GM19239 (cell line): Measurements from ENCODE around the gene RPS6KA5.
A peak's percentile ranks its signal among the peaks of the same experiment; 100 is the strongest.

Source experiments
- DNase-seq: peaks from one replicate; pipeline ENCODE4 v3.0.0; 2011; ENCODE audit warnings: low spot score; ENCODE audit not compliant: insufficient read length
- FAIRE-seq: peaks from 2 replicates; lab custom pipeline; 2011; peaks lifted over from hg19 to GRCh38; lab: Jason Lieb, UNC

RPS6KA5 gene

DNA sequence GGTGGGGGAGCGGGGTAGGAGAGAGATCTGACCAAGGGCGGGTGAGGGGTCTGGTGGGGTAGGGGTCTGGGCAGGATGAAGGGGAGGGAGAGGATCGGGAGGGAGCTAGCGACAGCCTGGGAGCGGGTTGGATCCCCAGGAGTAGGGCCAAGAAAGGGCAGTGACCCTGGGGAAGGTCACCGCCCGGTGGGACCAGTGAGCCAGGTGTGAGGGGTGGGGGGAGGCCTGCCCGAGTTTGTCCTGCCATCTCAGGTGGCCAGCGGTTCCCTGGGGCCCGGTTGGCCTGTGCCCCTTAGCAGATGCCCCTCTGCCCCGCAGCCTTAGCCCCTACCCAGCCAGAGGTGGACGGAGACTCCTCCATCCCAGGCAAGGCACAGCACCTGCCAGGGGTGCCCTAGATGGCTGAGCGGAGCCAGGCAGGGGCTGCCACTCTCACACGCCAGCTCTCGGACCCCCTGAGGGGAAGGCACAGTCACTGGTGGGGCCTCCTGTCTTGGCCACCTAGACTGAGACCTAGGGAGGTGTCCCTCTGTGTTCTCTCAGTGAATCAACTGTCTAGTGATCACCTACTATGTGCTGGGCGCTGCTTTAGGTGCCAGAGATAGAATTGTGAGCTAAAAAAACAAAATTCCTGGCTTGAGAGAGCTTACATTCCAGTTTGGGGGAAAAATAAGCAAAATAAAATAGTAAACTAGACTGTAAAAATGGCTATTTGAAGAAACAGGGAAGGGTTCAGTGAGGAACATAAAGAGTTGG, 243.6 kb downstream of the RPS6KA5 start:
- FAIRE-seq: no peak

GRCh38 chr14:90815822-90816662, 244.4 kb downstream of the RPS6KA5 start, which contains the start of gene TTC7B:
TTC7B (minus strand) TSS chr14:90816430; CDS start chr14:90816295, 135 bp downstream.
- DNase-seq (peak; percentile 90), FAIRE-seq (no peak)

More for the DNA sequence above, 243.6 kb downstream of the RPS6KA5 start:
- DNase-seq: no peak

DNA sequence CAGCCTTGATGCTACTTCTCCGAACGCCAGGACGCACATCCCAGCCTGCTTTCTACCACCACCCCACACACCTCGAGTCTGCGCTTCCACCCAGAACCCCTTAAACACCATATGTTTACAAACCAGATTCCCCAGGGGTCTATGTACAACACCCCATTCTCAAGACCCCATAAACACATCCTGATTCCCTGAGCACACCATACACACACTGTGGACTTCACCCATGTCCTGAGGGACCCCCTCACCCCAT, 244.9 kb downstream of the RPS6KA5 start:
- FAIRE-seq (no peak), DNase-seq (no peak)

DNA sequence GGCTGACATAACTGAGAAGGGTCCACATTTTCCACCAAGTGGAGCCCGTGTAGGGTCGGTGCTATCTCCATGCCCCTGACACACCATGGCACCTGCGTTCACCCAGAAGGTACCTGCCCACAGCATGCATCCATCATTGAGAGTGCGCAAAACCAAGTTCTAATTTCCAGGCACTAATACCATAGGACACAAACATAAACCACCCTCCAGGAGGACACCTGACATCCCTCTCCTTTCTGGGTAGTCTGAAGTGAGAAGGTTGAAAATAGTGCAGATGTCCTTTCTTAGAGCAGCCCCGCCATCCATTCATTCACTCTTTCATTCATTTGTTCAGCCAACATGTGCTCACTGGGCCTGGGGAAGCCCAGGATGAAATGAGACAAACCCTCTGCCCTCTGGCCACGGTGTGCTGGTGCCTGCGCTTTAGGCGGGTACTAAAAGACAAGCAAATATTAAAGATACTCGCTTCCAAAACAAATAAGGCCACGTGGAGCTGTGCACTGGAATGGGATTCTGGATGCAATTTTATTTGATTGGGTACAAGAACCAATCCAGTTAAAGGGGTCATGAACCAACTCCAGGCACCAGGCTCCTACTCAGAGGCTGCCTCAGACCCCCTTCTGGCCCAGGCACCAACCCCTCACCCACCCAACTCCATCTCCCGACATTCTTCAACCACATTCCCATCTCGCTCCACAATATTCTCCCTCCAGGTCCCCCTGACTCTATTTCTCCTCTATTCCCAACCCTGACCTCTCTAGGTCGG, 245.5 kb downstream of the RPS6KA5 start:
- DNase-seq (no peak), FAIRE-seq (no peak)

DNA sequence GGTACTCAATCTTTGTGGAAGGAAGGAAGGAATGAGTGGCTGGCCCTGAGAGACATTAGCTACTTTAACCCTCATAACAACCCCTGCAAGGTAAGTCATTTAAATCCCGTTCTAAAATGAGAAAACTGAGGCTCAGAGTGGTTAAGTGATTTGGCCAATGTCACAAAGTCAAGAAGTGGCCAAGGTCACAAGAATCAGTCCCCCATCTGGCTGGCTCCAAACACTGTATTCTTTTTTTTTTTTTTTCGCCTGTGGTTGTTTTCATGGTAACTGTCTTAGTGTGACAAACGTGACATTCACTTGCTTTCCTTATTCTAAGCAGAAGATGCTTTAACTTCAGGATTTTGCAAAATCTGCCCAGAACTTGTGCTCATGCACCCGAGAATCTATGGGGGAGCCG, 247.0 kb downstream of the RPS6KA5 start:
- no peak for FAIRE-seq

DNA sequence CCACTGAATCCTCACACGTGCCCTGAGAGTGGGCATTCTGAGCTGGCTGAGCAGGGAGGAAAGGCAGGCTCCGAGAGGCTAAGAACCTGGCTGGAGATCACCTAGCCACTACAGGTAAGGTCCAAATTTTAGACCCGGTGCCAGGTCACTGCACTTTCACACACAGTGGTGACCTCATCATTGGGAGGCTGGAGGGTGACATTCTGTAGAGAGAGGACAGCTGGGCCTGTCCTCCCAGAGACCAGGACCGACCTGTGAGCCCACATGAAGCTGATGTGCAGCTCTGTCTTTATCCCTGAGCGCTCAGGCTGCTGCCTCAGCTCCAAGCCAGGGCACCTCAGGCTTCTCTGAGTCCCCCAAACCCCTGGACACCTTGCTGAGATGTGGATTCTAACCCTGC, 248.3 kb downstream of the RPS6KA5 start:
- no peak for FAIRE-seq
- DNase-seq: no peak

More for the DNA sequence above, 247.0 kb downstream of the RPS6KA5 start:
- DNase-seq: no peak

GRCh38 chr14:90811641-90812040, 248.8 kb downstream of the RPS6KA5 start:
- no peak for FAIRE-seq

DNA sequence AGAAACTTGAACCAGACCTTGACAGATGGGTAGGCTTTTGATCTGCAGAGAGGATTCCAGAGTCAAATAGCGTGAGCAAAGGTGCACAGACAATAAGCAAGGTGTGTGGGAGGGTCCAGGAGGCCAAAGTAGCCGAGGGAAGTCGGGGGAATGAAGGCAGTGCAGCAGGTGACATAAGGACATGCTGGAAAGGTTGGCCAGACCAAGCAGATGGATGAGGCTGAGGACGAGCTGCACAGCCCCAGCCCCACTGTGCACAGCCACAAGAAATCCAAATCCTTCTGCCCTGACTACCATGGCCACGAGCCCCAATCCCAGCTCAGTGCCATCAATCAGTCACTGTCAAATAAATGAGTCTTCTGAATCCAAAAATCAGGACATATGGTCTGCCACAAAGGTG, 249.6 kb downstream of the RPS6KA5 start:
- DNase-seq: no peak
- no peak for FAIRE-seq

More at GRCh38 chr14:90811641-90812040, 248.8 kb downstream of the RPS6KA5 start:
- DNase-seq: no peak

- FAIRE-seq (no peak), DNase-seq (no peak)
Observed at GRCh38 chr14:90809530-90810312, 250.7 kb downstream of the RPS6KA5 start.

GRCh38 chr14:90808759-90809529, 251.5 kb downstream of the RPS6KA5 start:
- no peak for FAIRE-seq
- DNase-seq: no peak

DNA sequence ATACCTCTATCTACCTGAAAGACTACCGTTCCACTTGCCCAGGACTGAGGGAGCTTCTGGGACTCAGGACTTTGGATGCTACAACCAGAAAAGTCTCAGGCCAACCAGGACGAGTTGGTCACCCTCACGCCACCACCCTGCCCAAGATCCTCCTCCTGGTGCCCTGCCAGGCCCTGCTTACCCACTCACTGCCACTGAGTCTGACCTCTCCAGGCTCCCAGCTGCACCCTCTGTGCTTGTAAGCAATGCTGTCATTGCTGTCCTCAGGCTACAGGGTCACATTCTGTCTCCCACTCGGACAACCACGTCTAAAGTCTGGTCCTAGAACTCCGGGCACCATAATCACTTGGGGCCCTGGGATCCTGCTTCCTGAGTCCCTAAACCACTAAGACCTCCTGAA, 253.4 kb downstream of the RPS6KA5 start:
- no peak for FAIRE-seq
- DNase-seq: no peak

- no peak for FAIRE-seq
- DNase-seq: no peak
Observed at GRCh38 chr14:90805662-90806540, 254.5 kb downstream of the RPS6KA5 start.

GRCh38 chr14:90805084-90805391, 255.4 kb downstream of the RPS6KA5 start:
- FAIRE-seq (no peak), DNase-seq (no peak)

DNA sequence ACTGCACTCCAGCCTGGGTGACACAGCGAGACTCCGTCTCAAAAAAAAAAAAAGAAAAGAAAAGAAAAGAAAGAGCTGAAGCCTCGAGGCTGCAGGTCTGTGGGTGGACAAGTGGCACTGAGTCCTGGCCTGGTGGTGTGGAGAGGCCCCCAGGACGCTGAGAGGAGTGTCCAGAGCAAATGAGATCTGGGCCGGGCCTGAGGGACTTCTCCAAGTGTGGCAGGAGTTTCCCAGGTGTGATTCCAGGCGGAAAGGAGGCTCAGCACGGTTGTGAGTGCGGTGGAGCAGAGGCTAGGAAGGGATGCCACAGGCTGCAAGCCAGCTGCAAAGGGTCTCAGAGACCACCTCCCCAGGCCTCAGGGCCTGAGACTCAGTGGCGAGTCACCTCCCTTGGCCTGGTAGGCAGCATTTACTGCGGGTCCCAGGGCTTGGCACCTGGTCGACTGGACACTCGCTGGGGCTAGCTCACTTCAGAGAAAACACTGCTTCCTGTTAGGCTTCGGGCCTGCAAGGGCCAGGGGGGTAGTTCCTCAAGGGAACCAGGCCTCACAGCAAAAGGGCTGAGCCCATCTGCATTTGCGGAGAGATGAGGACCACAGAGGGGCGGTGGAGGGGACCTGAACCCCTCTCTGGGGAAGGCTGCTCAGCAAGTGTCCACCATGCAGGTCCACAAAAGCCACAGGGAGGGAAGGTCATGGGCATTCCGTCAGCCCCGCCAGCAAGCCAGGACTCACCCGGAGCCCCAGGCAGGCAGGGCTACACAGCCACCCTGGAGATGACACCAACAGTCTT, 256.0 kb downstream of the RPS6KA5 start:
- FAIRE-seq: no peak
- DNase-seq: no peak

DNA sequence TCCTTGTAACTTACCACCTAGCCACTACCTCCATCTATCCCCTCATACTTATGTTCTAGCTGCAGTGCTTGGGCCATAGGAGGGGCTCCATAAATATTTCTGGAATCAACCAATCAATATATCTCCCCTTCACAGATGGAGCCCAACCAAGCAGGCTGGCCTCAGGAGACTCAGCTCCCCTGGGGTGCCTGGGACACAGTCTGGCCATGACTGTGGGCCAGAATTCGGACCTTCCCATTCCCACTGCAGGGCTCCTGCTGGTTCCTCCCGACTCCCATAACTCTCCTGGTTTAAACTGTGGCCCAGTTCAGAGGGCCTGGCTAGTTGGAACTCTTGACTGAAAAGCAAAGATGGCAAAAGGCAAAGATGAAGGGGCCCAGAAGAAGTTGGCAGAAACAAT, 257.2 kb downstream of the RPS6KA5 start:
- DNase-seq: no peak
- no peak for FAIRE-seq

GRCh38 chr14:90799420-90799819, 261.0 kb downstream of the RPS6KA5 start:
- FAIRE-seq (no peak), DNase-seq (no peak)

DNA sequence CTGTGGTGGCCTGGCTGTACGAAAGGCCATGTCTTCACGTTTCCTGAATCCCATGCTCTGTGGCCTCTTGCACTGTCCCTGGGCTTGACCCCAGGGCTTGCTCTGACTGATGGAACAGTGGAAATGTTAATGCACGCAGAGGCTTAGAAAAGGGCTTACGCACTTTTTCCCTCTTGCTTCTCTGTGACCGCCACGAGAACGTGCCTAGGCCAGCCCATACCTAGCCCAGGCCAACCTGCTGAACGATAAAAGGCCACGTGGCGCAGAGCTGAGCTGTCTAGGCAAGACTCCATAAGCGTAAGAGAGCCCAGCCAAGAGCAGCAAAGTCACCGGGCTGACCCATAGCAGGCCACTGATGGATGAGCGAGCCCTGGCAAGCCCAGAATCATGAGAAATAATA, 262.5 kb downstream of the RPS6KA5 start:
- DNase-seq (no peak), FAIRE-seq (no peak)
